ENCODE data around the gene TRRAP. TPM values are rescaled to one million over a fixed set of nuclear protein-coding genes. Genes with fewer than 3 reads are reported as not detected.

Gene TRRAP
- total and polyA plus RNA-seq, 2 of the 4 experiments (the other 2 are of a cell fraction) = 12.5 to 18.1 TPM

DNA sequence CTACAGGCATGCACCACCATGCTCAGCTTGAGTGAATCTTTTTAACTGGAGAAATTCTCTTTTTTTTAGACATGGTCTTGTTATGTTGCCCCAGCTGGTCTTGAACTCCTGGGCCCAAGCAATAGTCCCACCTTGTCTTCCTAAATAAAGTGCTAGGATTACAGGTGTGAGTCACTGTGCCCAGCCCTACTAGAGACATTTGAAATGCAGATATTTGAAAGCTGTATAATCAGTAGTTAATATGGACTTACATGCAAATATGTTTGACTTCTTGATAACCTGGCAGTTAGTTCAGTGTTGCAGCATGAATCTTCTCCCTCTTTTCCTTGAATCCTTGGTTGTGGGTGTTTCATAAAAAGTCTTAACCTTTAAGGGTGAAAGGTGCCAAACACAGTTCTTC is 8.7 kb downstream of the TRRAP start:
- Histone ChIP-seq H3K4me1 (ENCODE audit: control insufficient read depth, insufficient read depth, low read length) (no peaks in the 10 kb centered on the region), H4K8ac (ENCODE audit: low read depth in 2 of 2, low read length in 2 of 2) (no peak overlapping the region), H3K27ac (ENCODE audit: insufficient read depth, low read length) (no peak overlapping the region), H3K18ac (ENCODE audit: low read depth, low read length) (no peak overlapping the region), H2BK120ac (ENCODE audit: low read depth, low read length) (no peak overlapping the region), H2AK5ac (ENCODE audit: low read depth, low read length) (no peak overlapping the region), H3K9ac (ENCODE audit: low read depth, low read length) (no peak overlapping the region), H3K56ac (ENCODE audit: extremely low read depth, insufficient read depth, low read length) (no peak overlapping the region; the same call in 1 of the 2 replicates), H2AK9ac (replicated peaks; ENCODE audit: low read depth, low read length, poor library complexity) (no peak overlapping the region), H3K23ac (ENCODE audit: low read depth, low read length) (no peak overlapping the region), H2BK20ac (ENCODE audit: low read depth, low read length) (no peak overlapping the region), H2BK15ac (ENCODE audit: low read depth, low read length) (no peak overlapping the region), H4K91ac (ENCODE audit: insufficient read depth, low read depth, low read length) (no peak overlapping the region), H3K4ac (ENCODE audit: low read depth, low read length) (no peak overlapping the region), H3K27me3 (ENCODE audit: control insufficient read depth, insufficient read depth, low read length) (no peaks in the 10 kb centered on the region), H3K9me1 (ENCODE audit: insufficient read depth, low read length) (no peaks in the 10 kb centered on the region), H3K4me2 (ENCODE audit: low read depth, low read length) (no peak overlapping the region), H3K9me3 (ENCODE audit: control insufficient read depth, insufficient read depth, low read length) (no peaks in the 10 kb centered on the region), H3K14ac (replicated peaks; ENCODE audit: low read depth, low read length) (no peak overlapping the region), H4K5ac (ENCODE audit: low read depth, low read length) (no peak overlapping the region), H3K79me1 (ENCODE audit: low read depth in 1 of 2, low read length in 2 of 2) (peaks cover 12 to 32% of the 10 kb centered on the region in 2 experiments), H2AFZ (replicated peaks; ENCODE audit: low read length, poor library complexity) (no peak overlapping the region), H2BK5ac (ENCODE audit: low read depth, low read length, poor library complexity, severe bottlenecking) (no peak overlapping the region), H4K20me1 (ENCODE audit: insufficient read depth, low read length) (peaks cover 15% of the 10 kb centered on the region), H3K36me3 (ENCODE audit: control insufficient read depth, insufficient read depth, low read length) (peaks cover 47% of the 10 kb centered on the region), H3K4me3 (ENCODE audit: insufficient read depth, low read depth, low read length) (no peak overlapping the region)
- ATAC-seq (ENCODE audit: low read depth) = no peak
- POLR2A ChIA-PET (ENCODE audit: unreplicated experiment) = no interaction called here
- intact Hi-C loops (cut with micrococcal nuclease) (no loop called here), dilution Hi-C loops (cut with HindIII; ENCODE audit: low sequenced_read_pairs, unreplicated experiment) (no loop called here), in situ Hi-C loops (cut with MboI; ENCODE audit: low sequenced_read_pairs) (no loop called here)
- CTCF ChIA-PET = no interaction called here
- BruUV-seq (replicated peaks) = no TSS peak
- DNase-seq = no peak
- TF ChIP-seq NFE2L2 (IDR thresholded peaks at IDR 0.05; ENCODE audit: low read depth, low read length) = no peak
- TF ChIP-seq RFX5 (IDR thresholded peaks at IDR 0.05; ENCODE audit: low read depth, low read length) = no peak
- no peak for TF ChIP-seq ELK1 (IDR thresholded peaks at IDR 0.05; ENCODE audit: borderline replicate concordance, low read depth, low read length)
- no peak for TF ChIP-seq MXI1 (IDR thresholded peaks at IDR 0.05; ENCODE audit: borderline replicate concordance, low read depth, low read length)
- TF ChIP-seq CHD1 (IDR thresholded peaks at IDR 0.05; ENCODE audit: low read depth, low read length) = no peak
- no peak for TF ChIP-seq RCOR1 (IDR thresholded peaks at IDR 0.05; ENCODE audit: insufficient replicate concordance, low read length)
- no peak for TF ChIP-seq CTCF (conservative IDR thresholded peaks at IDR 0.05; ENCODE audit: low read depth, low read length)
